ENCODE measurements around the gene ZNF44. TPM values are rescaled to one million over a fixed set of nuclear protein-coding genes. Genes with fewer than 3 reads are reported as not detected.
"Not testable (repeated sequence)": the region's sequence is repeated elsewhere in the genome, so short reads cannot be mapped to it uniquely, and the experiment has no call there.

Gene ZNF44
- 6.6 and 7.4 TPM in 2 replicates for total RNA-seq (2014; rRNA removed; shearing (Covaris generic); ENCODE audit: low replicate concordance)

DNA sequence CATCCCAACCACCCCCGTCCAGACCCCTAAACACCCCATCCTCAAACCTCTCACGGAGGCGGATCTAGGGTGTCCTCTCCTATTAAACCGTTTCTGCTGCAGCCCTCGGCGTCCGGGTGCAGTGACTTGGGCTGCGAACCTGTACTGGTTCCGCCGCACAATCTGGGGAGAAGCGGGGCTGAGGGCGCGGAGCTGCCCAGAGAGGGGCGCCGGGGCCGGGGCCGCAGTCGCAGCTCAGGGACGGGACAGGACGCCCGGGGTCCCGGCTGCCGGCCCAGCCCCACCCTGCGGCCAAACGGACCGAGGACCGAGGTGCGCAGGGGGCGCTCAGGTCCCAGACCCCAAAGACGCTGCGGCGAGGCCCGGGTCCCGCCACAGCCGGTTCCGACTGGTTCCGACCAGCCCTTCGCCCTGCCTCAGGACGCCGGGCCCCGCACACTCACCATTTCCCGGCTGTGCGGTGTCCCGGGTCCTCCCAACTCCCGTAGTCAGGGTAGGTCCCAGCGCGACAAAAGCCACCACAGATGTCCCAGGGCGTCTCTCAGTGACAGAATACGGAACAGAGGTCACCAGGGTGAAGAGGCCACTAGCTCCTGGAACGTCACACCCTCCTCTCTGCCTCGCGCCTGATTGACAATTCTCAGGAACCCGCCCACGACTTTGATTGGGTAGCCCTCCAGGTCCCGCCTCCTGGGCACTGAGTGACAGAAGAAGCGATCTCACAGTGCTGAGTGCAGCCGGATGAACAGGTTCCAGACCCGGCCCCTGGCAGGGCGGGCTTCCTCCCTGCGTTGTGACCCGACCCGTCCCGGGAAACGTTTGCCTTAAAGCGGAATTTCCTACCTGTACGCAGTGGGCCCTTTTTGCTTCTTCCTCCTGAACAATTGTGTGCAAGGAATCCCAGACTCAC is at the start of gene ZNF44:
TSS of gene ZNF44 (minus strand) at position 635 of the 910 bp plus-strand sequence. CDS start at position 446, 189 bp downstream.
- in situ Hi-C loops (cut with HindIII; ENCODE audit: low pct_unique_long_range_greater_than_20kb, low sequenced_read_pairs), result no loop called here
- DNase-seq (ENCODE audit: low read depth), result peak; percentile 97

DNA sequence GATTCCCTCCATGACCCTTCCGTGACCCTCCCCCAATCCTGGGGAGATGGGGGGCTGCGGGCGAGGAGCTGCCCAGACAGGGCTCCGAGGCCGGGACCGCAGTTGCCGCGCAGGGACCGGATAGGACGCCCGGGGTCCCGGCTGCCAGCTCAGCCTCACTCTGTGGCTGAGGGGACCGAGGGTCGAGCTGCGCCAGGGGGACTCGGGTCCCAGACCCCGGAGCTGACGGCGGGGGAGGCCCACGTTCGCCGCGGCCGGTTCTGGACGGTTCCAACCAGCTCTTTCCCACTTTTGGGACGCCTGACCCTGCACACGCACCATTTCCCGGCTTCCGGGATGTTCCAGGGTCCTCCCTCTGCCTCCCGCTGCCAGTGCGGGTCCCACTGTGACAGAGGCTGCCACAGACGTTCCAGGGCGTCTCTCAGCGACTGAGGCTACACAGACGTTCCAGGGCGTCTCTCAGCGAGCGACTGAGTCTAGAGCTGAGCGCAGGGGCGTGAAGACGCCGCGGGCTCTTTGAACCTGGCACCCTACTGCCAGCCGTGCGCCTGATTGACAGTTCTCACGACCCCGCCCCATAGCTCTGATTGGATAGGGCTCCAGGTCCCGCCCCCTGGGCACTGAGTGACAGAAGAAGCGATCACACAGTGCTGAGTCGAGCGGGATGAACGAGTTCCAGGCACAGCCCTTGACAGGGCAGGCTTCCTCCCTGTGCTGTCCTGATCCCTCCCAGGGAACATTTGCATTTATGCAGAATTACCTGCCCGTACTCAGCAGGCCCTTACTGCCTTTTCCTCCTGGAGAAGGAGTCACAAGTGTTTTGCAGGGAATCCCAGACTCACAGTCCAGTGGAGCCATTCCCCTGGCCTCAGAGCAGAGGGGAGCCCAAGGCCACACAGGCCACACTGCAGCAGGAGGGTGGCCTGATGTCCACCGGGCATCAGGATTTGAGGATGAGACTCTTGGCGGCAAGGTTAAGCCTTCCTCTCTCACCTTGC is 38.8 kb upstream of the ZNF44 start, which contains the start of gene ZNF563:
TSS of gene ZNF563 (minus strand) at position 472 of the 998 bp plus-strand sequence. CDS start at position 321, 151 bp downstream.
- peak; percentile 91 for DNase-seq (ENCODE audit: low read depth)
- in situ Hi-C loops (cut with HindIII; ENCODE audit: low pct_unique_long_range_greater_than_20kb, low sequenced_read_pairs), result no loop called here

DNA sequence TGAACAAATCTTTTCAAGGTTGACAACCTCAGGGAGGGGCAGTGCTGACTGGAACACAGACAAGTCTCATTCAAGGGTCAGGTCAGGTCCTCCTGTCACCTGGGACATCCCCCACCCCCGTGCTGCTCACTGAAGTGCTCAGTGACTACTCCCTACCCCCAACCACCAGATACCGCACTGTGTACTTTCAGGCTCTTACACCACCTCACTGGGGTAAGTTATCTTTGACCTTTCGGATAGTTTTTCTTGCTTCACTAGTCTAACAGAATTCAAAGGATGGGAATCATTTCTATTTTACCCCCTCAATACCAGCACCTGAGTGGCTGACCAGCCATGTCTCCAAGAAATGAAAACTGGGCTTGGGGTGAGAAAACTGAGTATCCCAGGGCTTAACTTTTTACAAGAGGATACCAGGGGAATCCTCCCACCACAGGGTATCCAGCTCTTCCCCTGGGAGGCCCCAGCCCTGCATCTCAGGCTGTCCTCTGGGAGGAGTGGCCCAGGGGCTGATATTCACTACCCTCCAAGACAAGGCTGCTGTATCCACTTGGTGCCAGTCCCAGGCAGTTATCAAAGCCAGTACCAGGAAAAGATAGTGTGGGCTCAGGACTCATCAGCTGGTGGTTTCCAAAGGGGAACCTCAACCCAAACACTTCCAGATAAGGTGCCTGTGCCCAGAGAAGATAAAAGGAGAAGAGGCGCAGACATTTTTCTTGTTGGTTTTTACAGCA is 36.7 kb upstream of the ZNF44 start:
- no peak for DNase-seq (ENCODE audit: low read depth)
- in situ Hi-C loops (cut with HindIII; ENCODE audit: low pct_unique_long_range_greater_than_20kb, low sequenced_read_pairs), result no loop called here

DNA sequence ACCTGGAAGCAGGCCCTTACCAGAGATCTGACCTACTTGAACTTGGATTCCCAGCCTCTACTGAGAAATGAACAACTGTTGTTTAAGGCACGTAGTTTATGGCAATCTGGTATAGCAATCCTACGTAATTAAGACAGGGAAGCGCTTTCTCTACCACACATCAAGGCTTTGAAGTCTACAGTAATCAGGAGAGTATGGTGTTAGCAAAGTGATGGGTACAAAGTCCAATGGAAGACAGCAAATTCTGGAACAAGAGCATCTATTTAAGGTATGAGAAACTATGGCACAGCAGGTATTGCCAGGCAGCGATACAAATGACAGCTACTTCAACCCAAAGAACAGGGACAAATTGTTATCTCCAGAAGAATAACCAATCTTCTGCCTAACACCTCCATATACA is 35.7 kb upstream of the ZNF44 start:
- DNase-seq (ENCODE audit: low read depth), result no peak
- in situ Hi-C loops (cut with HindIII; ENCODE audit: low pct_unique_long_range_greater_than_20kb, low sequenced_read_pairs), result no loop called here

DNA sequence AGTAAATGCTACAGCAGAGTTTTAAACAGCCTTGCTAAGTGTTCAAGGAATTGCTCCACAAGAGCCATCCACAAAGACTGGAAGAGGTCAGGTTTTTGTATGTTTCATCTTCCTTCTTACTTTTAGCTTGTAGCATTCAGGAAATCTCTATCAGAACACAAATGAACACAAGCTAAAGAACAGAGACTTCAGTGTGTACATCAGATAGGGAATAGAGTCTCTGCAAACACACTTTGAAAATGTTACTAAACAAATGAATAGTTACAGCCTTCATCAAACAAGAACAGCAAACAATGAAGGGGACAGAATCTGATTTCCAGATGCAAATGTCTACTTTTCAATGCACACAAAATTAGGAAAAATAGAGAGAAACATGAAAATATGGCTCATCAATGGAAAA is 31.0 kb upstream of the ZNF44 start:
- in situ Hi-C loops (cut with HindIII; ENCODE audit: low pct_unique_long_range_greater_than_20kb, low sequenced_read_pairs), result no loop called here
- no peak for DNase-seq (ENCODE audit: low read depth)

DNA sequence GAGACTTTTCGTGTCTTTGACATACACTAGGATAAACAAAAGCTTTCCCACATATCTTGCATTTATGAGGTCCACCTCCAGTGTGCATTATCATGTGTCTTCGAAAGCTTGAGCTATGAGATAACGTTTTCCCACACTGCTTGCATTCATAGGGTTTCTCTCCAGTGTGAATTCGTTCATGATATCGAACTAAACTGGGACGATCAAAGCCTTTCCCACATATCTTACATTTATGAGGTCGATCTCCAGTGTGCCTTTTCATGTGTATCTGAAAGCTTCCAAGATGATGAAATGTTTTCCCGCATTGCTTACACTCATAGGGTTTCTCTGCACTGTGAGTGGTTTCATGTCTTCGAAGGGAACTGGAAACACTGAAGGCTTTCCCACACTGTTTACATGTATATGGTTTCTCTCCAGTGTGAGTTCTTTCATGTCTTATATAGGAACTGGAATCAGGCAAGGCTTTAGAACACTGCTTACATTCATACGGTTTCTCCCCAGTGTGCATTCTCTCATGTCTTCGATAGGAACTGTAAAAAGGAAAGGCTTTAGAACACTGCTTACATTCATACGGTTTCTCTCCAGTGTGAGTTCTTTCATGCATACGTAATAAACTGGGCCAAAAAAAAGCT is 24.2 kb upstream of the ZNF44 start:
- DNase-seq (ENCODE audit: low read depth), result no peak
- in situ Hi-C loops (cut with HindIII; ENCODE audit: low pct_unique_long_range_greater_than_20kb, low sequenced_read_pairs), result no loop called here

DNA sequence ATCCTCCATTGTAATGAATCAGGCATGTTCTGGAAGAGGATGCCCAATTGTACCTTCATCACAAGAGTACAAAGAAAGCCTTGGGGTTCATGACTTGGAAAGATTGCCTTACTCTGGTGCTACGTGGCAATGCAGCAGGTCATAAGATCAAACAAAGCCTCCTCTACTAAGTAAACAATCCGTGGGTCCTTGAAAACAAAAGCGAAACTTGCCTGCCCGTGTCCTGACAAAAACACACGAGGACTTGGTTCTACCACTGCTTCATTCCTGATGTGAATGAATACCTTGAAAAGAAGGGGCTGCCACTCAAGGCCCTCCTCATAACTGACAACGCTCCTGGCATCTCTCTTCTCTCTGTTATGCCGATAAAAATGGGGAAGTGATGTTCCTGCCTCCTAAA is 19.9 kb upstream of the ZNF44 start:
- DNase-seq (ENCODE audit: low read depth), result no peak
- in situ Hi-C loops (cut with HindIII; ENCODE audit: low pct_unique_long_range_greater_than_20kb, low sequenced_read_pairs), result no loop called here

DNA sequence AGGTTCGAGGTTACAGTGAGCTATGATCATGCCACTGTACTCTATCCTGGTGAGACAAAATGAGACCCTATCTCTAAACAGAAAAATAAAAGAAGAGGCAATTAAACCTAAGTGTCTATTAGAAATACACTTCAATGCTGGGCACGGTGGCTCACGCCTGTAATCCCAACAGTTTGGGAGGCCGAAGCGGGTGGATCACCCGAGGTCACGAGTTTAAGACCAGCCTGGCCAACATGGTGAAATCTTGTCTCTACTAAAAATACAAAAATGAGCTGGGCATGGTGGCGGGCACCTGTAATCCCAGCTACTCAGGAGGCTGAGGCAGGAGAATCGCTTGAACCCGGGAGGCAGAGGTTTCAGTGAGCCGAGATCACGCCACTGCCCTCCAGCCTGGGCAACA is 14.2 kb upstream of the ZNF44 start:
- in situ Hi-C loops (cut with HindIII; ENCODE audit: low pct_unique_long_range_greater_than_20kb, low sequenced_read_pairs); DNase-seq (ENCODE audit: low read depth): not testable (repeated sequence)

DNA sequence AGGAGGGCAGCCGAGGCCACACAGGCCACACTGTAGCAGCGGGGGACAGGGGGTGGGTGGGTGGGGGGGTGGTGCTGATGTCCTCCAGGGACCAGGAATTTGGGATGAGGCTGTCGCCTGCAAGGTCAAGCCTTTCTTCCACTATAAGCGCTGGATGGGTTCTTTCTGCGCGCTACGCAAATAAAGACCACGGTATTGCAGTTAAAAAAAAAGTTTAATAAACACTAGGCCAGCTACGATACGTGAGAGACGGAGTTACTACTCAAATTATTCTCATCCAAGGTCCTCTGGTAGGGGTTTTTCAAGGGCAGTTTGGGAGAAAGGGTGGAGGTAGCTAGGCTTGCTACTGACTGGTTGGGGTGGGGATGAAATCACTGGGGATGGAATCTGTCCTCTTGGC is 508 bp upstream of the ZNF44 start:
- peak; percentile 4 for DNase-seq (ENCODE audit: low read depth)
- in situ Hi-C loops (cut with HindIII; ENCODE audit: low pct_unique_long_range_greater_than_20kb, low sequenced_read_pairs), result no loop called here

DNA sequence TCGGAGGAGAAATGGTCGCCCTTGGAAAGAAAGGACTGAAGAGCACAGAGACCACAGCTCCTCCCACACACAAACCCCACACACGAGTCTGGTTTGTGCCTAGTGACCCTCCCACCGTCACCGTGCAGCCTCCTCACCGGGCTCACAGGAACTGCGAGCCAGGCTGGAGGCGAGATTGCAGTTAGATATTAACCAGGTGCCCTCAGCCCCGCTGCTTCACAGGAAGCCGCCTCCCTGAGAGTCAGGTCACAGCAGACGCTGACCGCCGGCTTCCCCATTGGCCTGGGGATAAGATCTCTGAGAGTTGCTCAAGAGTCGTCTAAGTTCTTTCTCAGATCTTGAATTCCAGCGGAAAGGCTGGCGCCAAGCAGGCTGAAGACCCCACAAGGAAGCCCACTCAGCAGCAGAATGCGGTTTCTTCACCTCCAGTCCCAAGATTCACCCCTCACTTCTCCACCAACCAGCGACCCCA is 870 bp downstream of the ZNF44 start:
- in situ Hi-C loops (cut with HindIII; ENCODE audit: low pct_unique_long_range_greater_than_20kb, low sequenced_read_pairs), result no loop called here
- DNase-seq (ENCODE audit: low read depth), result peak; percentile 95

DNA sequence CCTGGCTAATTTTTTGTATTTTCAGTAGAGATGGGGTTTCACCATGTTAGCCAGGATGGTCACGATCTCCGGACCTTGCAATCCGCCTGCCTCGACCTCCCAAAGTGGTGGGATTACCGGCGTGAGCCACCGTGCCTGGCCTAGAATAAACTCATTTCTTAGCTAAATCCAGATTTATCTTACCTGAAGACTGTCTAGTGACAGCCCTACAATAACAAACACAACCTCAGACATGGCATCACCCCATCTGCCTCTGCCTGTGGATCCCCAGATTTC is 5.0 kb downstream of the ZNF44 start:
- no peak for DNase-seq (ENCODE audit: low read depth)
- in situ Hi-C loops (cut with HindIII; ENCODE audit: low pct_unique_long_range_greater_than_20kb, low sequenced_read_pairs), result no loop called here

DNA sequence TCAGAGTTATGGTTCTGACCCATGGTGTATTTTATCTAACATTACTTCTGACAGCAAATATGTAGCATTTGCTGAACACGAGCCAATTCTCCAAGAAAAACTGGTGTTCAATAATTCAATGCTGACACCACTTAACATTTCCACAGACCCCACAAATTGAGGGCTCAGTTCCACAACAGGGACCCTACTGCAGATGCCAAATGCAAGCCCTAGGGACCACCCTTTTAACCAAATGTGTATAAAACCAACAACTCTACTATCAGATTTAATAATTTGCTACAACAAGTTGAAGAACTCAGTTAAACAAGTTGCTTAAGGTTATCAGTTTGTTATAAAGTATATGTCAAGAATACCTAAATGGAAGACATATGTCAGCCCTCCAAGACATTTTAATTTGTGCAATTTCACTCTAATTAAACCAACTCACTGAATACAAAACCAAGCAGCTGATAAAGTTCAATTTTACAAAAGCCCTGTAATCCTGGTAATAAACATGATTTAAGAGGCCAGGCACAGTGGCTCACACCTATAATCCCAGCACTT is 6.7 kb downstream of the ZNF44 start:
- DNase-seq (ENCODE audit: low read depth), result no peak
- in situ Hi-C loops (cut with HindIII; ENCODE audit: low pct_unique_long_range_greater_than_20kb, low sequenced_read_pairs), result no loop called here

DNA sequence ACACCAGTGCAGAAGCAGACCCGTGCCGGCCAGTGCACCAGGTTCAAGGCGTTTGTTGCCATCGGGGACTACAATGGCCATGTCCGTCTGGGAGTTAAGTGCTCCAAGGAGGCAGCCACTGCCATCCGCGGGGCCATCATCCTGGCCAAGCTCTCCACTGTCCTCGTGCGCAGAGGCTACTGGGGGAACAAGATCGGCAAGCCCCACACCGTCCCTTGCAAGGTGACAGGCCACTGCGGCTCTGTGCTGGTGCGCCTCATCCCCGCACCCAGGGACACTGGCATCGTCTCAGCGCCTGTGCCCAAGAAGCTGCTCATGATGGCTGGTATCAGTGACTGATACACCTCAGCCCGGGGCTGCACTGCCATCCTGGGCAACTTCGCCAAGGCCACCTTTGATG is 10.1 kb downstream of the ZNF44 start:
- in situ Hi-C loops (cut with HindIII; ENCODE audit: low pct_unique_long_range_greater_than_20kb, low sequenced_read_pairs), result no loop called here
- no peak for DNase-seq (ENCODE audit: low read depth)

DNA sequence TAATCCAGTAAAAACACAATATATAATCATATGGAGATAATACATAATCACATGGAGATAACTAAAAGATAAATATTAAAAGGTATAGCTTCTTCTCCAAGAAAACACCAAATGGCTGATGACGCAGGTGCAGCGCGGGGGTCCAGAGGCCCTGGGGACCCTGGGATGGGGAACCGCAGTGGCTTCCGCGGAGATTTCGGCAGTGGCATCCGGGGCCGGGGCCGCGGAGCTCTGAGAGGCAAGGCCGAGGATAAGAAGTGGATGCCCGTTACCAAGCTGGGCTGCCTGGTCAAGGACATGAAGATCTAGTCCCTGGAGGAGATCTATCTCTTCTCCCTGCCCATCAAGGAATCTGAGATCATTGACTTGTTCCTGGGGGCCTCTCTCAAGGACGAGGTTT is 10.5 kb downstream of the ZNF44 start:
- in situ Hi-C loops (cut with HindIII; ENCODE audit: low pct_unique_long_range_greater_than_20kb, low sequenced_read_pairs), result no loop called here
- DNase-seq (ENCODE audit: low read depth), result no peak

DNA sequence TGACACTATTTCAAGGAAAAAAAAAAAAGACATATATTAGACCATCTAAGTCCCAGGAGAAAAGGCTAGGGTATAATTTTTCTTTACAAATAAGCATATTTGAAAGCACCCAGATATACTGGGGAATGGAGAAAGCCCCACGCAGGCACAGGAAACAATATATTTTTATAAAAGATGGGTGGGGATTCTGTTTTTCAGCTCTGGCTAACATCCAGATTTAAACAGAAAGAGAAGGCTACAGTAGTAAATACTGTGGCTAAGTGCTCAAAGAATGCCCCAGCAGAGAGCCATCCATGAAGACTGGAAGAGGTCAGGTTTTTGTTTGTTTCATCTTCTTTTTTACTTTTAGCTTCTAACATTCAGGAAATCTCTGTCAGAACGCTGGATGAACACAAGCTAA is 16.0 kb downstream of the ZNF44 start:
- in situ Hi-C loops (cut with HindIII; ENCODE audit: low pct_unique_long_range_greater_than_20kb, low sequenced_read_pairs), result no loop called here
- no peak for DNase-seq (ENCODE audit: low read depth)

DNA sequence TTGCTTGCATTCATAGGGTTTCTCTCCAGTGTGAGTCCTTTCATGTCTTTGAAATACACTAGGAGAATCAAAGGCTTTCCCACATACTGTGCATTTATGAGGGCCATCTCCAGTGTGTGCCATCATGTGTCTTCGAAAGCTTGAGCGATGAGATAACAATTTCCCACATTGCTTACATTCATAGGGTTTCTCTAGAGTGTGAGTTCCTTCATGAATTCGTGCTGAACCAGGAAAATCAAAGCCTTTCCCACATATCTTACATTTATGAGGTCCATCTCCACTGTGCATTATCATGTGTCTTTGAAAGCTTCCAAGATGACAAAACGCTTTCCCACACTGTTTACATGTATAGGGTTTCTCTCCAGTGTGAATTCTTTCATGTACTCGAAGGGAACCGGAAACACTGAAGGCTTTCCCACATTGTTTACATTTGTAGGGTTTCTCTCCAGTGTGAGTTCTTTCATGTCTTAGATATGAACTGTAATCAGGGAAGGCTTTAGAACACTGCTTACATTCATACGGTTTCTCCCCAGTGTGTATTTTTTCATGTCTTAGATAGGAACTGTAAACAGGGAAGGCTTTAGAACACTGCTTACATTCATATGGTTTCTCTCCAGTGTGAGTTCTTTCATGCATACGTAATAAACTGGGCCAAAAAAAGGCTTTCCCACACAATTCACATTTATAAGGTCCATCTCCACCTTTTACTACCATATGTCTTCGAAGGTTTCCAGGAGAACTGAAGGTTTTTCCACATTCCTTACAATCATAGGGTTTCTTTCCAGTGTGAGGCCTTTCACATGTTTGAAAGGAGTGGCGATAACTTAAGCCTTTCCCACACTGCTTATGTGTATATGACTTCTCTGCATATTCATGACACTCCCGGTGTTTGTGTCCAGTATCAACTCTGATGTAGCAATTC is 21.4 kb downstream of the ZNF44 start:
- in situ Hi-C loops (cut with HindIII; ENCODE audit: low pct_unique_long_range_greater_than_20kb, low sequenced_read_pairs), result no loop called here

DNA sequence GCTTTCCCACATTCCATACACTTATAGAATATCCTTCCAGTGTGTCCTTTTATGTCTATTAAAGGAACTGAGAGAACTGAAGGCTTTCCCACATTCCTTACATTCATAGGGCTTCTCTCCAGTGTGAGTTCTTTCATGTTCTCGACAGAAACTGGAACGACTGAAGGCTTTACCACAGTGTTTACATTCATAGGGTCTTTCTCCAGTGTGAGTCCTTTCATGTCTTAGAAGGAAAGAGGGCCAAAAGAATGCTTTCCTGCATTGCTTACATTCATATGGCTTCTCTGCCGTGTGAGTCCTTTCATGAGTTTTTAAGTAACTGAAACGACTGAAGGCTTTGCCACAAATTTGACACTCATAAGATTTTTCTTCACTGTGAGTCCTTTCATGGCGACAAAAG is 22.3 kb downstream of the ZNF44 start:
- in situ Hi-C loops (cut with HindIII; ENCODE audit: low pct_unique_long_range_greater_than_20kb, low sequenced_read_pairs), result no loop called here
- DNase-seq (ENCODE audit: low read depth), result no peak

More for the DNA sequence above, 21.4 kb downstream of the ZNF44 start:
- DNase-seq (ENCODE audit: low read depth), result peak; percentile 26
